H9 (cell line): ENCODE results near the gene ERC1. TPM values are rescaled to one million over a fixed set of nuclear protein-coding genes. Genes with fewer than 3 reads are reported as not detected.

ENCODE experiments used
- DNase-seq: peaks from one replicate; pipeline ENCODE4 v3.0.0-alpha.2; 2017
- H2AFZ ChIP-seq: one replicate; pipeline ENCODE4 v1.6.1; 2013; ENCODE audit warnings: mild to moderate bottlenecking, low read length, control low read depth, moderate library complexity
- H2AK5ac ChIP-seq: 2 replicates; pipeline ENCODE4 v1.6.1; 2013; ENCODE audit warnings: low read length, control low read depth, mixed read lengths; ENCODE audit not compliant: insufficient read length
- H2BK120ac ChIP-seq: one replicate; pipeline ENCODE4 v1.6.1; 2013; ENCODE audit warnings: low read depth, mild to moderate bottlenecking, low read length, control low read depth, inconsistent platforms; ENCODE audit not compliant: poor library complexity, severe bottlenecking
- H2BK12ac ChIP-seq: 2 replicates; pipeline ENCODE4 v1.6.1; 2013; ENCODE audit warnings: low read length, control low read depth, mixed read lengths, low read depth; ENCODE audit not compliant: insufficient read length
- H2BK15ac ChIP-seq: 2 replicates; pipeline ENCODE4 v1.6.1; 2013; ENCODE audit warnings: low read depth, low read length, control low read depth
- H2BK20ac ChIP-seq: one replicate; pipeline ENCODE4 v1.6.1; 2013; ENCODE audit warnings: low read depth, mild to moderate bottlenecking, low read length, control low read depth, inconsistent platforms; ENCODE audit not compliant: poor library complexity, severe bottlenecking
- H2BK5ac ChIP-seq: 2 replicates; pipeline ENCODE4 v1.6.1; 2013; ENCODE audit warnings: low read length, control low read depth, mixed read lengths; ENCODE audit not compliant: insufficient read length
- H3K14ac ChIP-seq: 2 replicates; pipeline ENCODE4 v1.6.1; 2013; ENCODE audit warnings: low read length, control low read depth; ENCODE audit not compliant: insufficient read depth
- H3K18ac ChIP-seq: 2 replicates; pipeline ENCODE4 v1.6.1; 2013; ENCODE audit warnings: low read depth, mild to moderate bottlenecking, mixed read lengths, low read length, control low read depth; ENCODE audit not compliant: insufficient read length
- H3K23ac ChIP-seq: 2 replicates; pipeline ENCODE4 v1.6.1; 2013; ENCODE audit warnings: low read length, control low read depth, mixed read lengths, low read depth; ENCODE audit not compliant: insufficient read length
- H3K23me2 ChIP-seq: 2 replicates; pipeline ENCODE4 v1.6.1; 2013; ENCODE audit warnings: low read depth, mild to moderate bottlenecking, mixed read lengths, low read length, control low read depth; ENCODE audit not compliant: insufficient read length, poor library complexity, severe bottlenecking
- H3K27ac ChIP-seq: 2 replicates; pipeline ENCODE4 v1.5.1; 2013; ENCODE audit warnings: low read length, control low read depth, mixed read lengths, low read depth; ENCODE audit not compliant: insufficient read length
- H3K27me3 ChIP-seq: 2 replicates; pipeline ENCODE4 v1.6.1; 2013; ENCODE audit warnings: low read length, control low read depth, inconsistent platforms; ENCODE audit not compliant: insufficient read depth
- H3K4ac ChIP-seq: 2 replicates; pipeline ENCODE4 v1.6.1; 2013; ENCODE audit warnings: low read depth, mild to moderate bottlenecking, control low read depth, inconsistent platforms, low read length, moderate library complexity
- H3K4me1 ChIP-seq: 2 replicates; pipeline ENCODE4 v1.6.1; 2013; ENCODE audit warnings: low read length, control low read depth, inconsistent platforms; ENCODE audit not compliant: insufficient read depth
- H3K4me2 ChIP-seq: 2 replicates; pipeline ENCODE4 v1.6.1; 2013; ENCODE audit warnings: low read length, control low read depth, mixed read lengths; ENCODE audit not compliant: insufficient read length, insufficient read depth
- H3K56ac ChIP-seq: 2 replicates; pipeline ENCODE4 v1.6.1; 2013; ENCODE audit warnings: low read depth, mild to moderate bottlenecking, mixed read lengths, low read length, control low read depth; ENCODE audit not compliant: insufficient read length
- H3K79me1 ChIP-seq: 2 replicates; pipeline ENCODE4 v1.6.1; 2013; ENCODE audit warnings: low read depth, mild to moderate bottlenecking, moderate library complexity, low read length, control low read depth, inconsistent platforms; ENCODE audit not compliant: insufficient read depth, poor library complexity, severe bottlenecking
- H3K79me2 ChIP-seq: 2 replicates; pipeline ENCODE4 v1.6.1; 2013; ENCODE audit warnings: low read length, control low read depth, inconsistent platforms; ENCODE audit not compliant: insufficient read depth
- H3K9ac ChIP-seq: 2 replicates; pipeline ENCODE4 v1.6.1; 2013; ENCODE audit warnings: low read length, control low read depth, mixed read lengths; ENCODE audit not compliant: insufficient read length; ENCODE audit errors: extremely low read depth
- H3K9me3 ChIP-seq: one replicate; pipeline ENCODE4 v1.6.1; 2013; ENCODE audit warnings: low read depth, low read length, inconsistent platforms; ENCODE audit not compliant: control insufficient read depth
- H3T11ph ChIP-seq: one replicate; pipeline ENCODE4 v1.6.1; 2013; ENCODE audit warnings: mild to moderate bottlenecking, low read length, control low read depth, inconsistent platforms
- H4K20me1 ChIP-seq: one replicate; pipeline ENCODE4 v1.6.1; 2013; ENCODE audit not compliant: control insufficient read depth, insufficient read length, insufficient read depth
- H4K5ac ChIP-seq: 2 replicates; pipeline ENCODE4 v1.6.1; 2013; ENCODE audit warnings: low read depth, mild to moderate bottlenecking, mixed read lengths, low read length, control low read depth; ENCODE audit not compliant: insufficient read length
- H4K8ac ChIP-seq: replicated peaks from 2 replicates; pipeline ENCODE4 v1.6.1; 2013; ENCODE audit warnings: low read length, control low read depth, mixed read lengths, low read depth; ENCODE audit not compliant: insufficient read length
- H4K91ac ChIP-seq: 2 replicates; pipeline ENCODE4 v1.6.1; 2013; ENCODE audit warnings: low read depth, mild to moderate bottlenecking, moderate library complexity, mixed read lengths, low read length, control low read depth; ENCODE audit not compliant: insufficient read length
- H3K27ac Mint-ChIP-seq, 3 experiments: 2 replicates in 2 of 3; 3 replicates in 1 of 3; pipeline ENCODE4 v1.8.0; 2020 to 2021; ENCODE audit warnings: mixed read lengths in 3 of 3, mild to moderate bottlenecking in 1 of 3, moderate library complexity in 1 of 3
- H3K27me3 Mint-ChIP-seq: 2 replicates; pipeline ENCODE4 v1.8.0; 2021; ENCODE audit warnings: low read depth, mild to moderate bottlenecking, moderate library complexity, mixed read lengths
- H3K36me3 Mint-ChIP-seq, 3 experiments: 2 replicates in 2 of 3; 3 replicates in 1 of 3; pipeline ENCODE4 v1.8.0; 2020 to 2021; ENCODE audit warnings: low read depth in 3 of 3, mixed read lengths in 3 of 3; ENCODE audit not compliant: insufficient read depth in 1 of 3
- H3K4me1 Mint-ChIP-seq, 2 experiments: 2 replicates each; pipeline ENCODE4 v1.8.0; 2020; ENCODE audit warnings: mixed read lengths in 2 of 2
- H3K4me3 Mint-ChIP-seq, 2 experiments: 2 replicates in 1 of 2; 3 replicates in 1 of 2; pipeline ENCODE4 v1.8.0; 2020 to 2021; ENCODE audit warnings: mild to moderate bottlenecking in 2 of 2, mixed read lengths in 2 of 2, moderate library complexity in 1 of 2
- H3K9me3 Mint-ChIP-seq, 2 experiments: 2 replicates in 1 of 2; 3 replicates in 1 of 2; pipeline ENCODE4 v1.8.0; 2020; ENCODE audit warnings: mild to moderate bottlenecking in 2 of 2, mixed read lengths in 2 of 2, moderate library complexity in 1 of 2
- WGBS: extraction: QIAGEN DNeasy Blood & Tissue Kit; methylation state at CpG from one replicate; pipeline ENCODE4 v1.1.7; 2013; ENCODE audit warnings: missing lambda C conversion rate, low lambda C conversion rate, mixed read lengths; ENCODE audit not compliant: insufficient read length; ENCODE audit errors: extremely low coverage; 5-methylcytosine and 5-hydroxymethylcytosine counted together
- total RNA-seq: library from RNA; stranded (reverse); gene quantifications from 2 replicates; pipeline ENCODE4 v1.2.1, GENCODE V29; 2021
- TF ChIP-seq, protein P1 (sequence below): fragments of 200-600 bp; sonication (generic); conservative IDR thresholded peaks from 3 replicates; pipeline ENCODE4 v1.8.0; 2021; ENCODE audit warnings: antibody characterized with exemption, mild to moderate bottlenecking

Gene ERC1
- total RNA-seq, 1 experiment from 2014 or later, result 51.2 TPM

DNA sequence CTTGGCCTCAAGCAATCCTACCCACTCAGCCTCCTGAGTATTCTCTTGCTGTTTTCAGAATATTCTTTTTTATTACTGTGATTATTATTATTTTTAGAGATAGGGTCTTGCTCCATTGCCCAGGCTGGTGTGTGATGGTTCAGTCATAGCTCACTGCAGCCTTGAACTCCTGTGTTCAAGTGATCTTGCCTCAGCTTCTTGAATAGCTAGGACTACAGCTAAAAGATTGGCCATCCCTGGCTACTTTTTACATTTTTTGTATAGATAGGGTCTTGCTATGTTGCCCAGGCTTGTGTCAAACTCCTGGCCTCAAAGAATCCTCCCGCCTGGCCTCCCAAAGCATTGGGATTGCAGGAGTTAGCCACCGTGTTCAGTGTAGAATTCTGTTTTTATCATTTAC is 73.3 kb downstream of the ERC1 start:
- H3K36me3 Mint-ChIP-seq, result peaks cover 22 to 35% (median 31%) of the 10 kb centered on the region in 3 experiments
- DNase-seq, result no peak
- no peak overlapping the region for H3K9ac ChIP-seq
- H4K8ac ChIP-seq, result no peak overlapping the region
- H3K4me1 Mint-ChIP-seq, result peaks cover 3% of the 10 kb centered on the region in 2 experiments; a peak in 1 of 4 replicates
- no peak overlapping the region for H2BK12ac ChIP-seq
- no CpG with 5 or more reads among the region's 2 CpGs for WGBS
- H3K79me1 ChIP-seq, result peaks cover 5% of the 10 kb centered on the region
- H3K9me3 Mint-ChIP-seq, result peaks cover 36% of the 10 kb centered on the region in 2 experiments
- H3K56ac ChIP-seq, result no peak overlapping the region
- H3K23ac ChIP-seq, result no peak overlapping the region
- no peak overlapping the region for H3K4ac ChIP-seq
- no peaks in the 10 kb centered on the region for H3K27me3 ChIP-seq
- no peak overlapping the region for H3K18ac ChIP-seq
- no peak overlapping the region for H2BK15ac ChIP-seq
- H3K27ac ChIP-seq, result no peak overlapping the region
- peaks cover 3% of the 10 kb centered on the region; the same call in 1 of the 2 replicates for H3K79me2 ChIP-seq
- H2AK5ac ChIP-seq, result no peak overlapping the region
- no peaks in the 10 kb centered on the region for H3K4me1 ChIP-seq
- H2AFZ ChIP-seq, result no peak overlapping the region
- peaks cover 6% of the 10 kb centered on the region for H3K9me3 ChIP-seq
- H3K4me2 ChIP-seq, result no peak overlapping the region
- no peak overlapping the region for H2BK120ac ChIP-seq
- no peaks in the 10 kb centered on the region for H3K27me3 Mint-ChIP-seq
- H4K5ac ChIP-seq, result no peak overlapping the region
- no peaks in the 10 kb centered on the region for H3K23me2 ChIP-seq
- TF ChIP-seq, protein P1, sequence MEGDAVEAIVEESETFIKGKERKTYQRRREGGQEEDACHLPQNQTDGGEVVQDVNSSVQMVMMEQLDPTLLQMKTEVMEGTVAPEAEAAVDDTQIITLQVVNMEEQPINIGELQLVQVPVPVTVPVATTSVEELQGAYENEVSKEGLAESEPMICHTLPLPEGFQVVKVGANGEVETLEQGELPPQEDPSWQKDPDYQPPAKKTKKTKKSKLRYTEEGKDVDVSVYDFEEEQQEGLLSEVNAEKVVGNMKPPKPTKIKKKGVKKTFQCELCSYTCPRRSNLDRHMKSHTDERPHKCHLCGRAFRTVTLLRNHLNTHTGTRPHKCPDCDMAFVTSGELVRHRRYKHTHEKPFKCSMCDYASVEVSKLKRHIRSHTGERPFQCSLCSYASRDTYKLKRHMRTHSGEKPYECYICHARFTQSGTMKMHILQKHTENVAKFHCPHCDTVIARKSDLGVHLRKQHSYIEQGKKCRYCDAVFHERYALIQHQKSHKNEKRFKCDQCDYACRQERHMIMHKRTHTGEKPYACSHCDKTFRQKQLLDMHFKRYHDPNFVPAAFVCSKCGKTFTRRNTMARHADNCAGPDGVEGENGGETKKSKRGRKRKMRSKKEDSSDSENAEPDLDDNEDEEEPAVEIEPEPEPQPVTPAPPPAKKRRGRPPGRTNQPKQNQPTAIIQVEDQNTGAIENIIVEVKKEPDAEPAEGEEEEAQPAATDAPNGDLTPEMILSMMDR, result no peak
- H2BK5ac ChIP-seq, result no peak overlapping the region
- H3K14ac ChIP-seq, result no peak overlapping the region
- no peak overlapping the region for H4K91ac ChIP-seq
- H3T11ph ChIP-seq, result no peak overlapping the region
- H2BK20ac ChIP-seq, result no peak overlapping the region
- H3K27ac Mint-ChIP-seq, result no peak overlapping the region; a peak in 1 of 7 replicates
- H3K4me3 Mint-ChIP-seq, result no peak overlapping the region
- H4K20me1 ChIP-seq, result no peaks in the 10 kb centered on the region
